Measurements from ENCODE around the gene SYT9.

SYT9 gene

GRCh38 chr11:7450836-7451235, 199.1 kb downstream of the SYT9 start:
- TF ChIP-seq ZC3H10 (CRISPR knock-in tag; IDR thresholded peaks at IDR 0.05), result no peak
- TF ChIP-seq RARB (CRISPR knock-in tag; IDR thresholded peaks at IDR 0.05), result no peak
- TF ChIP-seq ISL1 (CRISPR knock-in tag; IDR thresholded peaks at IDR 0.05), result no peak
- no peak for TF ChIP-seq ZFP3 (CRISPR knock-in tag; IDR thresholded peaks at IDR 0.05)
- no peak for TF ChIP-seq ZNF8 (CRISPR knock-in tag; IDR thresholded peaks at IDR 0.05)
- no peak for TF ChIP-seq ESRRG (CRISPR knock-in tag; IDR thresholded peaks at IDR 0.05)
- TF ChIP-seq POU6F1 (CRISPR knock-in tag; IDR thresholded peaks at IDR 0.05; ENCODE audit: borderline replicate concordance, low read depth), result no peak
- no peak for TF ChIP-seq TOX (CRISPR knock-in tag; IDR thresholded peaks at IDR 0.05; ENCODE audit: borderline replicate concordance)
- no peak for TF ChIP-seq ZNF70 (CRISPR knock-in tag; IDR thresholded peaks at IDR 0.05)
- no peak for TF ChIP-seq TCF4 (CRISPR knock-in tag; IDR thresholded peaks at IDR 0.05; ENCODE audit: borderline replicate concordance)
- TF ChIP-seq BACH2 (CRISPR knock-in tag; IDR thresholded peaks at IDR 0.05; ENCODE audit: borderline replicate concordance), result no peak
- no peak for TF ChIP-seq PPARA (CRISPR knock-in tag; IDR thresholded peaks at IDR 0.05; ENCODE audit: borderline replicate concordance)
- no peak for TF ChIP-seq CSRNP3 (CRISPR knock-in tag; IDR thresholded peaks at IDR 0.05)
- TF ChIP-seq, protein P1, sequence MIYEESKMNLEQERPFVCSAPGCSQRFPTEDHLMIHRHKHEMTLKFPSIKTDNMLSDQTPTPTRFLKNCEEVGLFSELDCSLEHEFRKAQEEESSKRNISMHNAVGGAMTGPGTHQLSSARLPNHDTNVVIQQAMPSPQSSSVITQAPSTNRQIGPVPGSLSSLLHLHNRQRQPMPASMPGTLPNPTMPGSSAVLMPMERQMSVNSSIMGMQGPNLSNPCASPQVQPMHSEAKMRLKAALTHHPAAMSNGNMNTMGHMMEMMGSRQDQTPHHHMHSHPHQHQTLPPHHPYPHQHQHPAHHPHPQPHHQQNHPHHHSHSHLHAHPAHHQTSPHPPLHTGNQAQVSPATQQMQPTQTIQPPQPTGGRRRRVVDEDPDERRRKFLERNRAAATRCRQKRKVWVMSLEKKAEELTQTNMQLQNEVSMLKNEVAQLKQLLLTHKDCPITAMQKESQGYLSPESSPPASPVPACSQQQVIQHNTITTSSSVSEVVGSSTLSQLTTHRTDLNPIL (CRISPR knock-in tag; IDR thresholded peaks at IDR 0.05; ENCODE audit: low read depth), result no peak
- no peak for TF ChIP-seq OSR1 (CRISPR knock-in tag; IDR thresholded peaks at IDR 0.05)
- no peak for TF ChIP-seq TSHZ2 (CRISPR knock-in tag; IDR thresholded peaks at IDR 0.05)
- TF ChIP-seq ARNTL (CRISPR knock-in tag; IDR thresholded peaks at IDR 0.05; ENCODE audit: borderline replicate concordance, low read depth), result no peak
- no peak for ATAC-seq

GRCh38 chr11:7451520-7451919, 199.8 kb downstream of the SYT9 start:
- TF ChIP-seq ARNTL (CRISPR knock-in tag; IDR thresholded peaks at IDR 0.05; ENCODE audit: borderline replicate concordance, low read depth) (no peak), TCF4 (CRISPR knock-in tag; IDR thresholded peaks at IDR 0.05; ENCODE audit: borderline replicate concordance) (no peak), GLIS3 (CRISPR knock-in tag; IDR thresholded peaks at IDR 0.05) (no peak), TOX (CRISPR knock-in tag; IDR thresholded peaks at IDR 0.05; ENCODE audit: borderline replicate concordance) (no peak), ESRRG (CRISPR knock-in tag; IDR thresholded peaks at IDR 0.05) (no peak), CSRNP3 (CRISPR knock-in tag; IDR thresholded peaks at IDR 0.05) (no peak), ZC3H10 (CRISPR knock-in tag; IDR thresholded peaks at IDR 0.05) (no peak), TSHZ2 (CRISPR knock-in tag; IDR thresholded peaks at IDR 0.05) (no peak), ZNF565 (CRISPR knock-in tag; conservative IDR thresholded peaks at IDR 0.05; ENCODE audit: low read depth) (no peak), ZFP3 (CRISPR knock-in tag; IDR thresholded peaks at IDR 0.05) (no peak), BACH2 (CRISPR knock-in tag; IDR thresholded peaks at IDR 0.05; ENCODE audit: borderline replicate concordance) (no peak), ISL1 (CRISPR knock-in tag; IDR thresholded peaks at IDR 0.05) (no peak), ZNF70 (CRISPR knock-in tag; IDR thresholded peaks at IDR 0.05) (no peak), SNAI2 (CRISPR knock-in tag; IDR thresholded peaks at IDR 0.05) (no peak), RARB (CRISPR knock-in tag; IDR thresholded peaks at IDR 0.05) (no peak), OSR1 (CRISPR knock-in tag; IDR thresholded peaks at IDR 0.05) (no peak), ZFP30 (CRISPR knock-in tag; IDR thresholded peaks at IDR 0.05) (no peak), CSDC2 (CRISPR knock-in tag; IDR thresholded peaks at IDR 0.05) (no peak), POU6F1 (CRISPR knock-in tag; IDR thresholded peaks at IDR 0.05; ENCODE audit: borderline replicate concordance, low read depth) (no peak), ZNF8 (CRISPR knock-in tag; IDR thresholded peaks at IDR 0.05) (no peak)
- ATAC-seq, result no peak
